Activated CD4-positive, alpha-beta T cell treated with anti-CD3 and anti-CD28 coated beads for 36 hours (primary cell): ENCODE data around the gene PKD1L1. TPM values are rescaled to one million over a fixed set of nuclear protein-coding genes. Genes with fewer than 3 reads are reported as not detected.
A peak's percentile ranks its signal among the peaks of the same experiment; 100 is the strongest.

Experiments
- ATAC-seq: fragments of 200-7000 bp; cut with Tn5 transposase; one replicate; pipeline ENCODE4 v1.10.0; 2021; ENCODE audit warnings: mild to moderate bottlenecking, moderate library complexity
- CTCF ChIA-PET: fragments of 350-600 bp; sonication (Branson Sonifier 250); formaldehyde crosslinking; loops from one replicate; lab custom pipeline; 2021; ENCODE audit warnings: antibody characterized with exemption; lab: Charles Lee
- POLR2A ChIA-PET: fragments of 350-600 bp; sonication (Branson Sonifier 250); formaldehyde crosslinking; loops from one replicate; lab custom pipeline; 2021; ENCODE audit warnings: antibody characterized with exemption, inconsistent platforms; lab: Charles Lee
- DNase-seq: peaks from one replicate; pipeline ENCODE4 v3.0.0-alpha.2; 2020
- H3K27ac Mint-ChIP-seq: one replicate; pipeline ENCODE4 v1.8.0; 2021; ENCODE audit warnings: mixed read lengths
- H3K27me3 Mint-ChIP-seq: one replicate; pipeline ENCODE4 v1.8.0; 2021; ENCODE audit warnings: mixed read lengths
- H3K36me3 Mint-ChIP-seq: one replicate; pipeline ENCODE4 v1.8.0; 2021; ENCODE audit warnings: low read depth, mixed read lengths
- H3K4me1 Mint-ChIP-seq: one replicate; pipeline ENCODE4 v1.8.0; 2021; ENCODE audit warnings: mixed read lengths
- H3K4me3 Mint-ChIP-seq: one replicate; pipeline ENCODE4 v1.8.0; 2021; ENCODE audit warnings: mild to moderate bottlenecking, moderate library complexity, mixed read lengths
- H3K9me3 Mint-ChIP-seq: one replicate; pipeline ENCODE4 v1.8.0; 2021; ENCODE audit warnings: low read depth, mixed read lengths
- intact Hi-C, 2 experiments: fragments of 100-400 bp; cut with DNase I in 1 of 2; cut with micrococcal nuclease in 1 of 2; formaldehyde crosslinking; loops; one replicate each; pipeline versions ENCODE4 v1.14.2 to v1.15.1; 2022 to 2024; cut with DNase I, micrococcal nuclease
- total RNA-seq, 2 experiments: library from RNA; stranded (reverse); gene quantifications; one replicate each; pipeline ENCODE4 v1.2.3, GENCODE V29; 2021

Gene PKD1L1
- total RNA-seq, 2 experiments from 2014 or later: 0.09 to 0.16 TPM

DNA sequence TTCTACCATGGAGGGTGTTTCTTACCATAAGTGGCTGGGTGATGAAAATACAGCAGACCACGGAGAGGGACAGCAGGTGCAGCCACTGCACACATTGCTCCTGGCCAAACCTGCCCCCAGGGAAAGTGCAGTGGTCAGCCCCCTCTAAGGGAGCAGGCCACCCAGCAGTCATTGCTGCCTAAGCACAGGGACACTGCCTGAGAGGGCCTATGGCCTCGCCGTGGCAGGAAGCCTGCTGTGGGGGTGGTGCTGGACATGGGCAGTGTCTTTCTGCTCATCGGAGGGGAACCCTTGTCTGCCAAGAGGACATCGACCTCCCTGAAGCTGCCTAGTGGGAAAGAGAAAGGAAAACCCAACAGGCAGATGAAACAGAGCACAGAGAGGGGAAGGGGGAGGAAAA is 118.3 kb downstream of the PKD1L1 start:
- no peaks in the 10 kb centered on the region for H3K9me3 Mint-ChIP-seq
- no peak for DNase-seq
- H3K27me3 Mint-ChIP-seq: no peaks in the 10 kb centered on the region
- no peaks in the 10 kb centered on the region for H3K36me3 Mint-ChIP-seq
- no peak for ATAC-seq
- no peaks in the 10 kb centered on the region for H3K4me1 Mint-ChIP-seq
- POLR2A ChIA-PET: no interaction called here
- intact Hi-C loops: no loop called here
- CTCF ChIA-PET: no interaction called here
- no peak overlapping the region for H3K27ac Mint-ChIP-seq
- H3K4me3 Mint-ChIP-seq: no peak overlapping the region

DNA sequence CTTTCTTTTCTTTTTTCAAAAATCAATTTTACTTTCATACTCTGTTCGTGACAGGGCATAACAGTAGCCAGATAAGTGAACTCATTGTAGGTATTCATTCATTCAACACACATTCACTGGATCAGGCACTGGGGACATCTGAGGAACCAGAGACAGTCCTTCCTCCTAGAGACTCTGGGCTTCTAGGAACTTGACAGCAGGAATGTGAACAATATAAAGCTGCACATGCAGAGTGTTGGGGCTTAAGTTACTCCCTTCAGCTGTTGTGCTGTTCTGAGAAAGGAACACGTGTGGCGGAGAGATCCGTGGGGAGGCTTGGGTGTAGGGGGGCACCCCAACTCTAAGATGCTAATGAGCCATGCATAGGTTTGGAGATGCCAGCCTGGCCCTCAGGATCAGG is 120.4 kb downstream of the PKD1L1 start:
- no peak overlapping the region for H3K4me3 Mint-ChIP-seq
- no peaks in the 10 kb centered on the region for H3K4me1 Mint-ChIP-seq
- POLR2A ChIA-PET: interaction anchor here (0.6 kb wide), 1 partner anchor 216 kb away, joined by 3 read pairs; no protein-coding TSS in a partner anchor
- no peak overlapping the region for H3K27ac Mint-ChIP-seq
- no peak for ATAC-seq
- no peaks in the 10 kb centered on the region for H3K27me3 Mint-ChIP-seq
- CTCF ChIA-PET: no interaction called here
- intact Hi-C loops: no loop called here
- DNase-seq: no peak
- no peaks in the 10 kb centered on the region for H3K36me3 Mint-ChIP-seq
- H3K9me3 Mint-ChIP-seq: no peaks in the 10 kb centered on the region

DNA sequence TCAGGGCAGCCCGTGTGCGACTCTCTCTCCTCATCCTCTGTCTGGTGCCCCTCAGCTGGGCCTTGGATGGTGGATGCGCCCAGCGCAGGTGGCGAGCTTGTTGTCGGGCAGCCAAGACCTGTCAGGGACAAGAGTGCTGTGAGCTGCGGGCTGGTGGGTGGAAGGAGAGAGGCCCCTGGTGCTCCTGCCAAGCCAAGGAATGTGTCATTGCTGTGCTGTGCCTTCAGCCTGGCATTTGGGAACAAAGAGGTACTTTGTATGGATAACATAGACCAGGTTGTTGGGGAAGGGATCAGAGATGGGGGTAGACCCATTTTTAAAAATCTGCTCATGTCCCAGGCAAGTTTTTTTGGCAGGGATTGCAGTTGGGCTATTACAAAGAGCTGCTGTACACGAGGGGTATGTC is 120.9 kb downstream of the PKD1L1 start:
- ChIA-PET POLR2A (interaction anchor here (0.6 kb wide), 1 partner anchor 216 kb away, joined by 3 read pairs; no protein-coding TSS in a partner anchor), CTCF (no interaction called here)
- H3K27ac Mint-ChIP-seq: no peak overlapping the region
- H3K27me3 Mint-ChIP-seq: no peaks in the 10 kb centered on the region
- intact Hi-C loops: no loop called here
- H3K4me1 Mint-ChIP-seq: no peaks in the 10 kb centered on the region
- no peaks in the 10 kb centered on the region for H3K9me3 Mint-ChIP-seq
- no peak overlapping the region for H3K4me3 Mint-ChIP-seq
- no peak for DNase-seq
- no peak for ATAC-seq
- no peaks in the 10 kb centered on the region for H3K36me3 Mint-ChIP-seq

DNA sequence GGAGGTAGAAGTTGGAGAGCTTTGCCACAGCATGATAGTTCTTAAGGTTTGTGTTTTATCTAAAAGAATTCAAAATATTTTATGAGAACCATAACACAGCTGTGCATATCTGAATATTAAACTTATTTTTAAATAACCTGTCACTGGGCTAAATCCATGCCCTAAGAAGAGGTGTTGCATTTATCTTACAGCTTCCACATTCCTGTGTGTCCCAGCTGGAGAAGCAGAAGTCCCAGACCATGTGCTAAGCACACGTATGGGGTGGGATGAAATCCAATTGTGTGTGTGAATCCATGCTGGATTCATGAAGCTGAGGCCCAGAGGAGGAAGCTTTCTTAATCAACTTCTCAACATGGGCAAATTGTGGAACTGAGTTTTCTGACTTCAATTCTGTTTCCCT is 121.5 kb downstream of the PKD1L1 start:
- Mint-ChIP-seq H3K4me3 (no peak overlapping the region), H3K27me3 (no peaks in the 10 kb centered on the region), H3K27ac (no peak overlapping the region), H3K4me1 (no peaks in the 10 kb centered on the region), H3K9me3 (no peaks in the 10 kb centered on the region), H3K36me3 (no peaks in the 10 kb centered on the region)
- CTCF ChIA-PET: no interaction called here
- POLR2A ChIA-PET: no interaction called here
- DNase-seq: no peak
- intact Hi-C loops: no loop called here
- no peak for ATAC-seq

DNA sequence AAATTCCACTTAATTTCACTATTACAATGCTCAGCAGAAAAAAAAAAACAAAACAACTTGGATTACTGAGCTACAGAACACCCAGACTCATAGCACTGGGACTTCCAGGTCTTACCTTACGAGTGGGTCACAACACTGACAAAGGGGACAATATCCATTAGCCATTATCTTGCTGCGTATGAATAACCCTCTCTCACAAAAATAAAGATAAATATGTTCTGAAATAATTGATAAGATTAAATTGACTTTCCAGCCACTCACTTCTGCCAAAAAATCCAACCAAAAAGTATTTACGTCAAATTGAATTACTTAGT is 128.7 kb downstream of the PKD1L1 start:
- POLR2A ChIA-PET: no interaction called here
- no peak overlapping the region for H3K4me3 Mint-ChIP-seq
- no peaks in the 10 kb centered on the region for H3K36me3 Mint-ChIP-seq
- intact Hi-C loops: loop anchor here (1.0 to 5.0 kb wide), 2 partner anchors 553 to 1902 kb away; no protein-coding TSS in a partner anchor
- no peak for DNase-seq
- no peak for ATAC-seq
- H3K27me3 Mint-ChIP-seq: no peaks in the 10 kb centered on the region
- no peaks in the 10 kb centered on the region for H3K4me1 Mint-ChIP-seq
- no peaks in the 10 kb centered on the region for H3K9me3 Mint-ChIP-seq
- CTCF ChIA-PET: interaction anchor here (0.6 to 2.7 kb wide), 11 partner anchors 10 to 553 kb away, joined by 3 to 23 read pairs (median 3); no protein-coding TSS in a partner anchor
- H3K27ac Mint-ChIP-seq: no peak overlapping the region

DNA sequence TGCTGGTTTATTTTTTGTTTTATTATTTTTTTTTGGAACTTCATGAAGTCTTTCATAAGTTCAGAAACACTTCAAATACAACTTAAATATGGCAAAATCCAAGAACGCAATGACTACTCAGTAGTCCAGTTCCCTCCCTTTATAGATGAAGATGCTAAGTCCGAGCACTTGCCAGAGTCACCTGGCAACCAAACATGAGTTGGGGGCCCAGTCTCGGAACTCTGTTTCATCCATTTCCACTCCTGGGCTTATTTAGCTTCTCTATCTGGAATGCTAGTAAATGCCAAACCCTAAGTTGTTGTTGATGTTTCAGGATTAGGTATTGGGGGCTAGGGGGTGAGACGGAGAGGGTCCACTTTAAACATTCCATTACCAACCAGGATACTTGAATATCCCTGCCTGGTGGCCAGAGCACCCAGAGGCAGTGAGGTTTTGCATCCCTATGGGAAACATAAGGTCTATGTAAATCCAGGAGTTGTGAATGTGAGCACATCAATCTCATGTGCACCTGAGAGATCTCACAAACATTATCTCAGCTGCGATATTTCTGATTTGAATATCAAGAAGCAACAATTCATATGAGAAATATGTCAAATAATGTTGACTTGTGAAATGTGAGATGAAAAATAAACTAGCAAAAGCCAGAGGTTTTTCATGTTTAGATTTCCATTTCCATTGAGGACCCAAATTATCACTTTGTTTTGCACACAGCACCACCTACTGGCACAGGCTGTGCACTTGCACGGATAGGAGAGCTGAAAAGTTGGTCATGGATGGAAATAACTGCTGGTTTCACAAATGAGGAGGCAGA is 129.3 kb downstream of the PKD1L1 start:
- Mint-ChIP-seq H3K36me3 (no peaks in the 10 kb centered on the region), H3K4me3 (no peak overlapping the region)
- POLR2A ChIA-PET: no interaction called here

DNA sequence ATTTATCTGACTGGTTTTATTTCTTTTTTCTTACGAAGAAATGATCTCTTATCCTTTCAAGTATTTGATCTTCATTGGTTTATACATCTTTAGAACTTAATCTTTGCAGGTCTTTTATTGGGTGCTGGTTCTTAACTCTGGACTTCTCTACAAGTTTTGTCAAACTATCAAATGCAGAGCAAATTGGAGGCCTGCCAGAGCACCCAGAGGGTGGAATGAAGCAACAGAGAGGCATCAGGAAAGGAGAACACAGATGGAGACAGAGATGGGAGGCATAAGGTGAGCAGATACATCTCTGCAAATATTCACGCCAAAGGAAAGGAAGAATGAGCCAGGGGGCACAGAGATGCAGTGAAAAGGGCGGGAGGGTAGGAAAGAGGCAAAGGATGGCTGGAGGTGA is 130.3 kb downstream of the PKD1L1 start:
- DNase-seq: no peak
- Mint-ChIP-seq H3K4me1 (no peaks in the 10 kb centered on the region), H3K27me3 (no peaks in the 10 kb centered on the region), H3K27ac (no peak overlapping the region), H3K4me3 (no peak overlapping the region), H3K36me3 (no peaks in the 10 kb centered on the region), H3K9me3 (no peaks in the 10 kb centered on the region)
- ChIA-PET CTCF (interaction anchor here (0.6 to 2.7 kb wide), 3 partner anchors 12 to 1560 kb away, joined by 3 to 23 read pairs (median 3); no protein-coding TSS in a partner anchor), POLR2A (no interaction called here)
- intact Hi-C loops: loop anchor here in 1 of 2 experiments (5.0 kb wide), 1 partner anchor 1901 kb away; no protein-coding TSS in a partner anchor
- no peak for ATAC-seq

More for the DNA sequence above, 129.3 kb downstream of the PKD1L1 start:
- no peaks in the 10 kb centered on the region for H3K4me1 Mint-ChIP-seq
- CTCF ChIA-PET: interaction anchor here (0.6 to 2.7 kb wide), 13 partner anchors 10 to 1116 kb away, joined by 3 to 23 read pairs (median 3); no protein-coding TSS in a partner anchor
- H3K27ac Mint-ChIP-seq: no peak overlapping the region
- intact Hi-C loops: loop anchor here (1.0 to 5.0 kb wide), 2 partner anchors 553 to 1902 kb away; no protein-coding TSS in a partner anchor
- DNase-seq: peak; percentile 75
- ATAC-seq: peak; percentile 44
- no peaks in the 10 kb centered on the region for H3K9me3 Mint-ChIP-seq
- H3K27me3 Mint-ChIP-seq: no peaks in the 10 kb centered on the region

DNA sequence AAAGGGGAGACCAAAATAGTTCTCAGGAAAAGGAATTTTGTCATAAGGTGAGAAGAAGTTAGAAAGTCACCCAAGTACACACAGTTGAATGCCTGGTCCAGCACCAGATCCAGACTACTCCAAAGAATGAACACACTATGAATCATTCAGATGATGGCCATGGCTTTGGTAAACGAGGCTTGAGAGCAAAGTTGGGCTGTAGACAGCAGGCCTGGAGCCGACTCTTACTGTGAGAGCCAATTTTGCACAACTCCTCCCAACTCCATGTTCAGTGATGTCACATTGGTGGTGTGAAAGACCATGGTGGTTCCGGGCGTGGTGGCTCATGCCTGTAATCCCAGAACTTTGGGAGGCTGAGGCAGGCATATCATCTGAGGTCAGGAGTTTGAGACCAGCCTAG is 131.6 kb downstream of the PKD1L1 start:
- POLR2A ChIA-PET: no interaction called here
- CTCF ChIA-PET: no interaction called here

DNA sequence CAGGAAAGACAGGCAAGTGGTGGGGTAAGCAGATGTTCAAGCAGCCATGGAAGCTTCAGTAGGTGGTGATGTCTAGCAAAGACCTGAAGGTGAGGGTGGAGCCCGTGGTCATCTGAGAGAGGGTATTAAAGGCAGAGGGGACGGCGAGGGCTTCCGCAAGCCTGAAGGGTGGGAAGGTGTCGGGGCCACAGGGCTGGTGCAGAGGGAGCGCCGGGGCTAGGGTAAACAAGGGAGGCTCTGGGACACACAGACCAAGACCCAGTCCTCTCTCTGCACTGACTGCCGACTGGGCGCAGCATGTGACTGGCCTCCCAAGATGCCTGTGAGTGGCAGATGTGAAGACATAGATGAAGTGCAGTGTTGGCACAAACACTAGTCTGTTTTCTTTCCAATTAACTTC is 132.4 kb downstream of the PKD1L1 start:
- Mint-ChIP-seq H3K27me3 (no peaks in the 10 kb centered on the region), H3K9me3 (no peaks in the 10 kb centered on the region), H3K4me1 (no peaks in the 10 kb centered on the region), H3K4me3 (no peak overlapping the region), H3K36me3 (no peaks in the 10 kb centered on the region), H3K27ac (no peak overlapping the region)
- no peak for ATAC-seq
- no peak for DNase-seq
- ChIA-PET POLR2A (no interaction called here), CTCF (no interaction called here)
- intact Hi-C loops: loop anchor here in 1 of 2 experiments (5.0 kb wide), 1 partner anchor 1899 kb away; no protein-coding TSS in a partner anchor

More for the DNA sequence above, 131.6 kb downstream of the PKD1L1 start:
- intact Hi-C loops: loop anchor here in 1 of 2 experiments (5.0 kb wide), 1 partner anchor 1899 kb away; no protein-coding TSS in a partner anchor
- Mint-ChIP-seq H3K4me1 (no peaks in the 10 kb centered on the region), H3K9me3 (no peaks in the 10 kb centered on the region), H3K27me3 (no peaks in the 10 kb centered on the region), H3K36me3 (no peaks in the 10 kb centered on the region), H3K27ac (no peak overlapping the region), H3K4me3 (no peak overlapping the region)
- ATAC-seq (no peak), DNase-seq (no peak)

DNA sequence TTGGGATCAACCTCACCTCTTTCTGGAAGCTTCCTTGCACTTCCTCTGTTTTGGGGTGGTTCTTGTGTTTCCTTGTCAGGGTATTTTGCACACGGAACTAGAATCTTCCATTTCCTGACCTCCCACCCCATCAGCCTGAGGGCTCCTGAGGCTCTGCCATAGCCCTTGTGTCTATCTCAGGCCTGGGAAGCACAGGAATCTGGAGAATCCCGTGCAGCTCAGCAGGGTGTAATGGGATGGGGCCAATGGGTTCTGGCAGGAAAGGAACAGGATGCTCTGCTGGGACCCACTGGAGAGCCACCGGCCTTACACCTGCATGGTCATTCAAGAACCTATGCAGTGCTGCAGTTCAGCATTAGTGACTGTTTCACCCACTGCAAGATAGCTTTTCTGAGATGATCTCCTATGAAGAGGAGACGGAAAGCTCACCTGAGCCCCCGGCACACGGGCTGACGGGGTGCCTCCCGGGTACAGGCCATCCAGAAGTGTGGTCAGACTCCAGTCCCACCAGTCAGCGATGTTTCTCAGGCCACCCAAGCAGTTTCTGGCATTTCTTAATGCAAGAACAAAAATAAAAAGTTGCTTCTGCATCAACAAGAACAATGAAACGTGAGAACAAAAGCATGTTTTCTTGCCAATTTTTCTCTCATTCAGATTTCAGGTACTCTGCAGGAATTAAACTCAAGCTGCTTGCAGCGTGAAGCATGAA is 133.2 kb downstream of the PKD1L1 start:
- DNase-seq: no peak
- H3K27me3 Mint-ChIP-seq: no peaks in the 10 kb centered on the region
- ChIA-PET CTCF (no interaction called here), POLR2A (no interaction called here)
- no peak for ATAC-seq
- H3K36me3 Mint-ChIP-seq: no peaks in the 10 kb centered on the region
- no peaks in the 10 kb centered on the region for H3K4me1 Mint-ChIP-seq
- intact Hi-C loops: loop anchor here in 1 of 2 experiments (5.0 kb wide), 1 partner anchor 1898 kb away; no protein-coding TSS in a partner anchor
- no peak overlapping the region for H3K4me3 Mint-ChIP-seq
- H3K27ac Mint-ChIP-seq: no peak overlapping the region
- no peaks in the 10 kb centered on the region for H3K9me3 Mint-ChIP-seq

DNA sequence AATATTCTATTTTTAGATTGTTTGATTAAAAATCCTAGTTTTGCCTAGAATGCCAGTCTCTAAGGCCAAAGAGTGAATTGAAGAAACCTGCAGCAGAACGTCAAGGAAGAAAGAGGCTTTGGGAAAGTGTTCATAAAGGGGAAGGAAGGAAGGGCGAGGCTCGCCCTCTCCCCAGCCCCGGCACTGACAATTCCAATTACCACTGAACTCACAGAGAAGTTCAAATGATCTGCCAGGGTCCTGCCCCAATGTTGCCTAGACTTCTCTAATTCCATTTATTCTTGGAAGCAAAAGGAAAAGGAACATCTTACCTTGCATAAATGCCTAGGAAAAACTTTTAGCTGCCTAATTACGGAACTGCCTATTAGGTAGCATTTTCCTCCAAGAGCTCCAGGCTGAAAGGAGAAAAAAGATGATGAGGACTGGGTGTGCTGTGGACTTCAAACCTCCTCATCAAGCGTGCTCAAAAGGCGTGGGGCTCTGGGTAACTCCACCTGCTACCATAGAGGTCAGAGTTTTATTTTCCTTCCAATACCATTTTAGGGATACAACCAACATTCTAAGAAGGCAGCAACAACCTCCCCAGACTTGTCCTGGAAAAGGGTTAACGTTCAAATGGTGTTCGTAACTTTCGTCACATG is 134.5 kb downstream of the PKD1L1 start:
- no peaks in the 10 kb centered on the region for H3K4me1 Mint-ChIP-seq
- intact Hi-C loops: no loop called here
- DNase-seq: no peak
- H3K9me3 Mint-ChIP-seq: no peaks in the 10 kb centered on the region
- H3K4me3 Mint-ChIP-seq: no peak overlapping the region
- no peaks in the 10 kb centered on the region for H3K27me3 Mint-ChIP-seq
- POLR2A ChIA-PET: no interaction called here
- no peaks in the 10 kb centered on the region for H3K36me3 Mint-ChIP-seq
- ATAC-seq: no peak
- no peak overlapping the region for H3K27ac Mint-ChIP-seq
- CTCF ChIA-PET: interaction anchor here (1.2 kb wide), 1 partner anchor 547 kb away, joined by 4 read pairs; no protein-coding TSS in a partner anchor
